CD14-positive monocyte (primary cell): ENCODE results near the gene CALD1. TPM values are rescaled to one million over a fixed set of nuclear protein-coding genes. Genes with fewer than 3 reads are reported as not detected.

Experiments
- DNase-seq, 3 donors: peaks; one replicate each; pipeline ENCODE4 v3.0.0-alpha.2; 2011 to 2022
- H2AFZ ChIP-seq: 2 replicates; pipeline ENCODE4 v1.6.0; 2012; ENCODE audit warnings: mild to moderate bottlenecking, low read depth, low read length, inconsistent platforms; ENCODE audit not compliant: insufficient read depth, poor library complexity, severe bottlenecking
- H3K27ac ChIP-seq, 2 donors: 1 replicate in 1 of 2; 2 replicates in 1 of 2; pipeline ENCODE4 v1.5.1; 2012 to 2013; ENCODE audit warnings: low read length in 2 of 2, control low read depth in 1 of 2, inconsistent platforms in 1 of 2, low read depth in 1 of 2, mild to moderate bottlenecking in 1 of 2
- H3K27me3 ChIP-seq, 2 donors: one replicate each; pipeline versions ENCODE4 v1.6.0 to v1.6.1; 2011 to 2013; ENCODE audit warnings: low read length in 2 of 2; ENCODE audit not compliant: control insufficient read depth in 2 of 2, insufficient read depth in 2 of 2
- H3K36me3 ChIP-seq, 2 donors: replicated peaks in 1 of 2; 1 replicate in 1 of 2; 2 replicates in 1 of 2; pipeline versions ENCODE4 v1.5.1 to v1.6.1; 2012 to 2013; ENCODE audit warnings: low read length in 2 of 2, control low read depth in 1 of 2, inconsistent platforms in 1 of 2, mild to moderate bottlenecking in 1 of 2; ENCODE audit not compliant: insufficient read depth in 2 of 2, control insufficient read depth in 1 of 2
- H3K4me1 ChIP-seq, 2 donors: 1 replicate in 1 of 2; 2 replicates in 1 of 2; pipeline versions ENCODE4 v1.5.1 to v1.6.1; 2012 to 2013; ENCODE audit warnings: low read length in 2 of 2, control low read depth in 1 of 2, inconsistent platforms in 1 of 2, mild to moderate bottlenecking in 1 of 2, moderate library complexity in 1 of 2; ENCODE audit not compliant: insufficient read depth in 2 of 2, control insufficient read depth in 1 of 2
- H3K4me2 ChIP-seq: replicated peaks from 2 replicates; pipeline ENCODE3; 2012; ENCODE audit warnings: low read length, moderate library complexity, mild to moderate bottlenecking; ENCODE audit not compliant: poor library complexity, severe bottlenecking; ENCODE audit errors: extremely low read depth
- H3K4me3 ChIP-seq, 3 experiments: fragments of 200-600 bp in 1 of 3; sonication (generic) in 1 of 3; replicated peaks in 1 of 3; 1 replicate in 2 of 3; 2 replicates in 1 of 3; pipeline ENCODE4 v1.5.1; 2011 to 2013; ENCODE audit warnings: low read length in 3 of 3, mild to moderate bottlenecking in 3 of 3, control low read depth in 2 of 3, low read depth in 2 of 3, inconsistent platforms in 1 of 3, moderate library complexity in 1 of 3
- H3K79me2 ChIP-seq: 2 replicates; pipeline ENCODE4 v1.6.0; 2012; ENCODE audit warnings: mild to moderate bottlenecking, control low read depth, inconsistent platforms, low read length, moderate library complexity; ENCODE audit not compliant: insufficient read depth
- H3K9ac ChIP-seq: 2 replicates; pipeline ENCODE4 v1.6.0; 2017; ENCODE audit warnings: low read length, mild to moderate bottlenecking; ENCODE audit not compliant: insufficient read depth, poor library complexity, severe bottlenecking
- H3K9me3 ChIP-seq, 2 donors: replicated peaks in 1 of 2; 1 replicate in 1 of 2; 2 replicates in 1 of 2; pipeline versions ENCODE4 v1.5.1 to v1.6.1; 2012 to 2013; ENCODE audit warnings: low read length in 2 of 2, control low read depth in 1 of 2; ENCODE audit not compliant: control insufficient read depth in 1 of 2, insufficient read depth in 1 of 2
- H4K20me1 ChIP-seq: 2 replicates; pipeline ENCODE4 v1.6.0; 2012; ENCODE audit warnings: mild to moderate bottlenecking, low read length, control low read depth, moderate library complexity; ENCODE audit not compliant: insufficient read depth
- H3K27ac Mint-ChIP-seq, 7 donors: one replicate each; pipeline ENCODE4 v1.8.0; 2020; ENCODE audit warnings: mild to moderate bottlenecking in 7 of 7, mixed read lengths in 7 of 7, moderate library complexity in 6 of 7, inconsistent platforms in 2 of 7
- H3K27me3 Mint-ChIP-seq, 3 donors: one replicate each; pipeline ENCODE4 v1.8.0; 2021 to 2022; ENCODE audit warnings: low read depth in 3 of 3, mild to moderate bottlenecking in 3 of 3, mixed read lengths in 3 of 3, moderate library complexity in 3 of 3, inconsistent platforms in 1 of 3
- H3K36me3 Mint-ChIP-seq, 2 donors: one replicate each; pipeline ENCODE4 v1.8.0; 2020; ENCODE audit warnings: mixed read lengths in 2 of 2, inconsistent platforms in 1 of 2, mild to moderate bottlenecking in 1 of 2
- H3K4me1 Mint-ChIP-seq: one replicate; pipeline ENCODE4 v1.8.0; 2020; ENCODE audit warnings: mild to moderate bottlenecking, mixed read lengths
- H3K4me3 Mint-ChIP-seq, 2 donors: one replicate each; pipeline ENCODE4 v1.8.0; 2020; ENCODE audit warnings: mild to moderate bottlenecking in 2 of 2, mixed read lengths in 2 of 2, moderate library complexity in 1 of 2
- H3K9me3 Mint-ChIP-seq, 7 donors: one replicate each; pipeline ENCODE4 v1.8.0; 2020 to 2022; ENCODE audit warnings: mixed read lengths in 7 of 7, mild to moderate bottlenecking in 6 of 7, moderate library complexity in 6 of 7, inconsistent platforms in 2 of 7
- CTCF ChIP-seq: fragments of 200-600 bp; IDR thresholded peaks from one replicate; pipeline ENCODE4 v1.8.0; 2022; ENCODE audit warnings: antibody characterized with exemption, mild to moderate bottlenecking
- WGBS: methylation state at CpG from one replicate; pipeline ENCODE4 v1.1.5; 2013; ENCODE audit warnings: missing lambda C conversion rate; ENCODE audit not compliant: insufficient coverage; 5-methylcytosine and 5-hydroxymethylcytosine counted together
- intact Hi-C, 2 donors: fragments of 100-400 bp; cut with micrococcal nuclease; formaldehyde crosslinking; loops; one replicate each; pipeline versions ENCODE4 v1.15.0 to v1.15.1; 2023
- polyA plus RNA-seq, 3 donors: library from polyadenylated mRNA; depleted of rRNA in 1 of 3; unstranded in 2 of 3; stranded (reverse) in 1 of 3; fragments of 300-500 nt in 2 of 3; fragments of >200 nt in 1 of 3; fragmentation: Illumina TruSeq in 2 of 3; gene quantifications; 1 replicate in 2 of 3; 2 replicates in 1 of 3; pipeline ENCODE4 v1.2.3, GENCODE V29; 2012 to 2021

Gene CALD1
- polyA plus RNA-seq, 3 donors: 0.18 TPM; not detected in 2

GRCh38 chr7:134873253-134873652 lies 93.8 kb downstream of the CALD1 start:
- peaks cover 7 to 12% (median 9%) of the 10 kb centered on the region in 3 donors for H3K27me3 Mint-ChIP-seq
- Histone ChIP-seq H4K20me1 (no peaks in the 10 kb centered on the region), H3K27me3 (no peaks in the 10 kb centered on the region), H3K4me2 (no peak overlapping the region), H3K4me3 (no peak overlapping the region), H3K4me1 (peaks cover 0 to 4% of the 10 kb centered on the region in 2 donors), H3K9me3 (no peaks in the 10 kb centered on the region), H3K27ac (no peak overlapping the region), H3K36me3 (no peaks in the 10 kb centered on the region), H3K79me2 (no peaks in the 10 kb centered on the region), H3K9ac (no peak overlapping the region), H2AFZ (no peak overlapping the region)
- intact Hi-C loops: no loop called here
- no peak for DNase-seq
- H3K36me3 Mint-ChIP-seq: no peaks in the 10 kb centered on the region
- H3K4me1 Mint-ChIP-seq: peaks cover 2% of the 10 kb centered on the region
- H3K27ac Mint-ChIP-seq: peak overlapping the region in 1 of 7 donors; percentile 1
- no peak overlapping the region for H3K4me3 Mint-ChIP-seq
- 29% methylated on average over 4 of the region's 6 CpGs for WGBS
- TF ChIP-seq CTCF: no peak
- H3K9me3 Mint-ChIP-seq: peaks cover 0 to 2% (median 0%) of the 10 kb centered on the region in 7 donors

- intact Hi-C loops: no loop called here
- Histone ChIP-seq H3K27me3 (no peaks in the 10 kb centered on the region), H4K20me1 (no peaks in the 10 kb centered on the region), H3K4me1 (peaks cover 0 to 4% of the 10 kb centered on the region in 2 donors), H3K4me3 (no peak overlapping the region), H3K4me2 (no peak overlapping the region), H3K79me2 (no peaks in the 10 kb centered on the region), H2AFZ (no peak overlapping the region), H3K9me3 (no peaks in the 10 kb centered on the region), H3K27ac (no peak overlapping the region), H3K36me3 (no peaks in the 10 kb centered on the region), H3K9ac (no peak overlapping the region)
- H3K36me3 Mint-ChIP-seq: no peaks in the 10 kb centered on the region
- WGBS: 100% methylated on average over 3 of the region's 5 CpGs
- peaks cover 2% of the 10 kb centered on the region for H3K4me1 Mint-ChIP-seq
- H3K27ac Mint-ChIP-seq: no peak overlapping the region
- no peak for DNase-seq
- H3K4me3 Mint-ChIP-seq: no peak overlapping the region
- TF ChIP-seq CTCF: no peak
- peaks cover 8 to 12% (median 9%) of the 10 kb centered on the region in 3 donors for H3K27me3 Mint-ChIP-seq
- H3K9me3 Mint-ChIP-seq: peaks cover 0 to 2% (median 0%) of the 10 kb centered on the region in 7 donors
These were observed 95.0 kb downstream of the CALD1 start for GRCh38 chr7:134874407-134874806.
